Fibroblast of lung (primary cell): ENCODE measurements around the gene BBX. TPM values are rescaled to one million over a fixed set of nuclear protein-coding genes. Genes with fewer than 3 reads are reported as not detected.

Experiments
- DNase-seq, 2 donors: peaks; one replicate each; pipeline versions ENCODE4 v3.0.0 to v3.0.0-alpha.2; 2010; ENCODE audit warnings: low read depth in 2 of 2
- H2AFZ ChIP-seq: 2 replicates; pipeline ENCODE4 v1.5.1; 2012; ENCODE audit warnings: low read length, control low read depth, inconsistent platforms
- H3K27ac ChIP-seq: 2 replicates; pipeline ENCODE4 v1.5.1; 2011; ENCODE audit warnings: low read length, control low read depth; ENCODE audit not compliant: insufficient read depth
- H3K27me3 ChIP-seq: 2 replicates; pipeline ENCODE4 v1.5.1; 2011; ENCODE audit warnings: mild to moderate bottlenecking, low read length; ENCODE audit not compliant: control insufficient read depth, insufficient read depth
- H3K36me3 ChIP-seq: 2 replicates; pipeline ENCODE4 v1.5.1; 2011; ENCODE audit warnings: low read length; ENCODE audit not compliant: control insufficient read depth, insufficient read depth
- H3K4me1 ChIP-seq: 2 replicates; pipeline ENCODE4 v1.5.1; 2011; ENCODE audit warnings: low read length; ENCODE audit not compliant: control insufficient read depth, insufficient read depth; ENCODE audit errors: extremely low read depth
- H3K4me2 ChIP-seq: 2 replicates; pipeline ENCODE4 v1.5.1; 2011; ENCODE audit warnings: low read length, control low read depth; ENCODE audit not compliant: insufficient read depth; ENCODE audit errors: extremely low read depth
- H3K4me3 ChIP-seq, 4 experiments: fragments of 200-600 bp in 1 of 4; sonication (generic) in 1 of 4; replicated peaks in 1 of 4; 2 replicates each; pipeline ENCODE4 v1.5.1; 2011 to 2016; ENCODE audit warnings: low read length in 4 of 4, low read depth in 3 of 4, mild to moderate bottlenecking in 3 of 4, control low read depth in 2 of 4, inconsistent platforms in 1 of 4, mixed read lengths in 1 of 4; ENCODE audit not compliant: insufficient read depth in 1 of 4; ENCODE audit errors: control extremely low read depth in 1 of 4
- H3K79me2 ChIP-seq: 2 replicates; pipeline ENCODE4 v1.5.1; 2012; ENCODE audit warnings: mild to moderate bottlenecking, low read length, inconsistent platforms; ENCODE audit not compliant: control insufficient read depth, insufficient read depth
- H3K9ac ChIP-seq: 2 replicates; pipeline ENCODE4 v1.5.1; 2011; ENCODE audit warnings: mild to moderate bottlenecking, low read length, control low read depth; ENCODE audit not compliant: insufficient read depth
- H3K9me3 ChIP-seq: 2 replicates; pipeline ENCODE4 v1.5.1; 2012; ENCODE audit warnings: low read depth, low read length; ENCODE audit not compliant: control insufficient read depth, insufficient read depth
- H4K20me1 ChIP-seq: 2 replicates; pipeline ENCODE4 v1.5.1; 2011; ENCODE audit warnings: low read length; ENCODE audit not compliant: control insufficient read depth, insufficient read depth; ENCODE audit errors: extremely low read depth
- CTCF ChIP-seq, 2 donors: IDR thresholded peaks in 1 of 2; conservative IDR thresholded peaks in 1 of 2; 1 replicate in 1 of 2; 2 replicates in 1 of 2; pipeline ENCODE4 v1.5.1; 2011 to 2012; ENCODE audit warnings: low read length in 2 of 2, control low read depth in 1 of 2, inconsistent platforms in 1 of 2, low read depth in 1 of 2, mild to moderate bottlenecking in 1 of 2
- EZH2 ChIP-seq: IDR thresholded peaks from 2 replicates; pipeline ENCODE4 v1.5.1; 2012; ENCODE audit warnings: low read length, control low read depth, mild to moderate bottlenecking; ENCODE audit errors: missing control alignments
- polyA plus RNA-seq, 2 donors: library from polyadenylated mRNA; depleted of rRNA in 1 of 2; stranded (reverse) in 1 of 2; unstranded in 1 of 2; fragments of >200 nt; gene quantifications; 2 replicates each; pipeline ENCODE4 v1.2.1, GENCODE V29; 2011 to 2012; ENCODE audit warnings: missing spikeins in 1 of 2
- total RNA-seq: library from RNA; depleted of rRNA; stranded (reverse); fragments of >200 nt; gene quantifications from 2 replicates; pipeline ENCODE4 v1.2.1, GENCODE V29; 2014

BBX gene
- total and polyA plus RNA-seq, 2 donors (not counting 1 experiment from before 2014, with no cell fraction given): 50.0 to 71.2 TPM

- Histone ChIP-seq H3K9ac (no peak overlapping the region), H3K4me2 (no peak overlapping the region), H3K4me3 (no peak overlapping the region), H2AFZ (no peak overlapping the region), H3K27ac (no peak overlapping the region), H3K36me3 (no peaks in the 10 kb centered on the region), H4K20me1 (no peaks in the 10 kb centered on the region), H3K27me3 (no peaks in the 10 kb centered on the region), H3K79me2 (no peaks in the 10 kb centered on the region), H3K4me1 (no peaks in the 10 kb centered on the region), H3K9me3 (no peaks in the 10 kb centered on the region)
- DNase-seq: no peak
- no peak for TF ChIP-seq CTCF (conservative IDR thresholded peaks at IDR 0.05 in 1 of 2, IDR thresholded peaks at IDR 0.05 in 1 of 2; ENCODE audit: low read depth in 1 of 2, low read length in 2 of 2)
- TF ChIP-seq EZH2: no peak
Observed at GRCh38 chr3:107826727-107827126, 304.0 kb downstream of the BBX start.

GRCh38 chr3:107829185-107829584, 306.4 kb downstream of the BBX start:
- no peaks in the 10 kb centered on the region for H3K9me3 ChIP-seq
- H3K36me3 ChIP-seq: no peaks in the 10 kb centered on the region
- H3K27me3 ChIP-seq: no peaks in the 10 kb centered on the region
- H3K9ac ChIP-seq: no peak overlapping the region
- TF ChIP-seq EZH2 (no peak), CTCF (conservative IDR thresholded peaks at IDR 0.05 in 1 of 2, IDR thresholded peaks at IDR 0.05 in 1 of 2; ENCODE audit: low read depth in 1 of 2, low read length in 2 of 2) (no peak)
- H3K4me2 ChIP-seq: no peak overlapping the region
- H3K79me2 ChIP-seq: no peaks in the 10 kb centered on the region
- H3K4me3 ChIP-seq: no peak overlapping the region
- no peaks in the 10 kb centered on the region for H4K20me1 ChIP-seq
- no peak for DNase-seq
- H3K4me1 ChIP-seq: no peaks in the 10 kb centered on the region
- H2AFZ ChIP-seq: no peak overlapping the region
- H3K27ac ChIP-seq: no peak overlapping the region

- H3K36me3 ChIP-seq: no peaks in the 10 kb centered on the region
- DNase-seq: no peak
- no peak overlapping the region for H3K4me2 ChIP-seq
- H3K27me3 ChIP-seq: no peaks in the 10 kb centered on the region
- TF ChIP-seq CTCF (conservative IDR thresholded peaks at IDR 0.05 in 1 of 2, IDR thresholded peaks at IDR 0.05 in 1 of 2; ENCODE audit: low read depth in 1 of 2, low read length in 2 of 2) (no peak), EZH2 (no peak)
- no peaks in the 10 kb centered on the region for H3K79me2 ChIP-seq
- H3K9me3 ChIP-seq: no peaks in the 10 kb centered on the region
- no peak overlapping the region for H3K4me3 ChIP-seq
- H3K9ac ChIP-seq: no peak overlapping the region
- no peak overlapping the region for H2AFZ ChIP-seq
- no peaks in the 10 kb centered on the region for H3K4me1 ChIP-seq
- no peaks in the 10 kb centered on the region for H4K20me1 ChIP-seq
- no peak overlapping the region for H3K27ac ChIP-seq
Observed at GRCh38 chr3:107831590-107831989, 308.8 kb downstream of the BBX start.
